Measurements from ENCODE around the gene RAB6B.

Gene RAB6B

GRCh38 chr3:133893683-133894352, 1.9 kb downstream of the RAB6B start:
- DNase-seq (ENCODE audit: low read depth), result no peak

GRCh38 chr3:133892541-133893231, 3.0 kb downstream of the RAB6B start:
- no peak for DNase-seq (ENCODE audit: low read depth)
- TF ChIP-seq CTCF (conservative IDR thresholded peaks at IDR 0.05; ENCODE audit: low read length), result no peak
- no peak overlapping the region for H3K4me3 ChIP-seq (ENCODE audit: low read length)

More at GRCh38 chr3:133893683-133894352, 1.9 kb downstream of the RAB6B start:
- TF ChIP-seq CTCF (conservative IDR thresholded peaks at IDR 0.05; ENCODE audit: low read length), result no peak
- H3K4me3 ChIP-seq (ENCODE audit: low read length), result no peak overlapping the region

- no peak for DNase-seq (ENCODE audit: low read depth)
- H3K4me3 ChIP-seq (ENCODE audit: low read length), result no peak overlapping the region
- no peak for TF ChIP-seq CTCF (conservative IDR thresholded peaks at IDR 0.05; ENCODE audit: low read length)
Observed at GRCh38 chr3:133891662-133892378, 3.9 kb downstream of the RAB6B start.

- no peak for TF ChIP-seq CTCF (conservative IDR thresholded peaks at IDR 0.05; ENCODE audit: low read length)
- no peak for DNase-seq (ENCODE audit: low read depth)
- H3K4me3 ChIP-seq (ENCODE audit: low read length), result no peak overlapping the region
Observed at GRCh38 chr3:133890972-133891644, 4.6 kb downstream of the RAB6B start.

- DNase-seq (ENCODE audit: low read depth), result no peak
- no peak for TF ChIP-seq CTCF (conservative IDR thresholded peaks at IDR 0.05; ENCODE audit: low read length)
- no peak overlapping the region for H3K4me3 ChIP-seq (ENCODE audit: low read length)
Observed at GRCh38 chr3:133890037-133890436, 5.6 kb downstream of the RAB6B start.

GRCh38 chr3:133888726-133889340, 6.8 kb downstream of the RAB6B start:
- DNase-seq (ENCODE audit: low read depth), result no peak
- H3K4me3 ChIP-seq (ENCODE audit: low read length), result no peak overlapping the region
- TF ChIP-seq CTCF (conservative IDR thresholded peaks at IDR 0.05; ENCODE audit: low read length), result no peak

All from AG10803 (cell line).